HG02840 (cell line): ENCODE results near the gene ACP5.

ENCODE experiments used
- ATAC-seq: cut with Tn5 transposase; IDR thresholded peaks from one replicate; pipeline ENCODE4 v1.9.1; 2021; ENCODE audit warnings: mild to moderate bottlenecking, moderate library complexity, moderate number of reproducible peaks; ENCODE audit not compliant: unreplicated experiment, low FRiP score

The ACP5 gene

GRCh38 chr19:11550265-11550664 lies 27.2 kb downstream of the ACP5 start:
- ATAC-seq, result no peak

DNA sequence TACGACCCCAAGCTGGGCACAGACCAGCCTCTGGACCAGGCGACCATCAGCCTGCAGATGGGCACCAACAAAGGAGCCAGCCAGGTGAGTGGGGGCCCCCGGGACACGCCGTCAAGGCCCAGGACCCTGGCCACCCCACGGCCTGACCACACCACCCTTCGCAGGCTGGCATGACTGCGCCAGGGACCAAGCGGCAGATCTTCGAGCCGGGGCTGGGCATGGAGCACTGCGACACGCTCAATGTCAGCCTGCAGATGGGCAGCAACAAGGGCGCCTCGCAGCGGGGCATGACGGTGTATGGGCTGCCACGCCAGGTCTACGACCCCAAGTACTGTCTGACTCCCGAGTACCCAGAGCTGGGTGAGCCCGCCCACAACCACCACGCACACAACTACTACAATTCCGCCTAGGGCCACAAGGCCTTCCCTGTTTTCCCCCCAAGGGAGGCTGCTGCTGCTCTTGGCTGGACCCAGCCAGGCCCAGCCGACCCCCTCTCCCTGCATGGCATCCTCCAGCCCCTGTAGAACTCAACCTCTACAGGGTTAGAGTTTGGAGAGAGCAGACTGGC lies 28.0 kb downstream of the ACP5 start:
- ATAC-seq, result no peak

DNA sequence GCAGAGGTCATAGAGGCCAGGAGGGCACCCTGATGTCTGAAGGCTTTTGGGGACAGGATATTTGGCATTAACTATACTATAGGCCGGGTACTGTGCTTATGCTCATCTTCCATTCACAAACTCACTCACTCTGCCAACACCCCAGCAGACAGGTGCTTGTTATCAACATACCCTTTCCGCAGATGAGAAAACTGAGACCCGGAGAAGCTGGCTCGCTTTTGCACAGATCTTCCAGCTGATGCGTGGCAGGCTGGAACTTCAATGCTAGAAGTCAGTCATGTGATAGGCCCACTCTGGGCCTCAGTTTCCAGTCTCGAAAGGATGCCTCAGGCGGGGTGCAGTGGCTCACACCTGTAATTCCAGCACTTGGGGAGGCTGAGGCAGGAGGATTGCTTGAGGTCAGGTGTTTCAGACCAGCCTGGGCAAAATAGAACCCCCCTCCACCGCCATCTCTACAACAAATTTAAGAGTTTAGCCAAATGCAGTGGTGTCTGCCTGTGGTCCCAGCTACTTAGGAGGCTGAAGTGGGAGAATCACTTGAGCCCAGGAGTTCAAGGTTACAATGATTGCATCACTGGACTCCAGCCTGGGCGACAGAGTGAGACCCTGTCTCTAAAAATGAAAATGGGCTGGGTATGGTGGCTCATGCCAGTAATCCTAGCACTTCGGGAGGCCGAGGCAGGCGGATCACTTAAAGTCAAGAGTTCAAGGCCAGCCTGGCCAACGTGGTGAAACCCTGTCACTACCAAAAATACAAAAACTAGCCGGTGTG lies 29.3 kb downstream of the ACP5 start:
- ATAC-seq, result no peak

GRCh38 chr19:11541238-11541637 lies 36.2 kb downstream of the ACP5 start:
- no peak for ATAC-seq

DNA sequence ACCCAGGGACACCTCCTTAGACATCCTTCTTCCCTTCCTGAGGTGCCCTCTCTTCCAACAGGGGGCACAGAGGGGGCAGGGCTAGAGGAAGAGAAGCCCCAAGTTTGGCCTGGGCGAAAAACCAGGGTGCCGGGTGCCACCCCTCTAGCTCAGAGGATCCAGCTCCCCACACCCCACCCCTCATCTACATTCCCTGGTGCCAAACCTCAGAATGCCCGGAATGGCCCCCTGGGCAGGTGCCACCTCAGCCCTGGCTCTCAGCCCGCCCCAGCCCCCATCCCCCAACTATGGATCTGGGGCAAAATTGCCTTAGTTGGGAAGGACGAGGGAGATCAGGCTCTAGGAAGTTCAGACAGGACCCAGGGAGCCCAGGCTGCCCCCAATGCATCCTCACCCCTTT lies 36.8 kb downstream of the ACP5 start:
- no peak for ATAC-seq

- ATAC-seq, result no peak
These were observed 37.7 kb downstream of the ACP5 start for GRCh38 chr19:11539495-11540365.

- no peak for ATAC-seq
These were observed 39.0 kb downstream of the ACP5 start, which contains the start of gene CNN1 for GRCh38 chr19:11538232-11539036. TSS of gene CNN1 (plus strand) at chr19:11538851. CDS start at chr19:11538928, 77 bp downstream.

DNA sequence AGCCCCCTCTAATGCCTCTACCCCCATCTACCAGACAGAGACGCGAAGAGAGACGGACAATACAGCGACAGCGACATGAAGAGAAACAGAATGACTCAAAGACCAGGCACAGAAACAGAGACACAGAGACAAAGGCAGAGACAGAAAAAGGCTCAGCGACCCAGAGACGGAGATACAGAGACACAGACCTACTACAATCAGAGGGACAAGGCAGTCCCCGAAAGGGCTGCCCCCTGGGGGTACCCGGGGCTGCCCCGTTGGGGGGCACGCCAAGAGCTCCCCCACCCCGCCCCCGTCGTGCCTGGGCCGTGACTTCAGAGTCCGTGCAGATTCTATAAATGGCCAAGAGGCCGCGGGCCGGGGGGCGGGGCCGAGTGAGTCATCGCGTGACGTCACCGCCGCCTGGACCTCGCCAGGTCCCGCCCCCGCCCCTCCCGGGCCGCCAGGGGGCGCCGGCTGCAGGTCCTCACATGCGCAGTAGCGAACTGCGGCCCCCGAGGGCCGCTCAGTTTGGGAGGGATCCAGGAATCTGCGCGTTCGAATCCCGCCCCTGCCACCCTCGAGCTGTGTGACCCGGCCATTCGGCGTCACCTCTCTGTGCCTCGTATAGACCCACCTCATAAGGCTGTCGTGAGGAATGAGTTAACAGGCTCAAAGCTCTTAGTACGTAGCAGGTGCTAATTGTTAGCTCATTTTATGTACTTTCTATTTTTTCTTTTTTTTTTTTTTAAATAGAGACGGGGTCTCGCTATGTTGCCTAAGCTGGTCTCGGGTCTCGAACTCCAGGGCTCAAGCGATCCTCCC lies 41.5 kb downstream of the ACP5 start:
- no peak for ATAC-seq

DNA sequence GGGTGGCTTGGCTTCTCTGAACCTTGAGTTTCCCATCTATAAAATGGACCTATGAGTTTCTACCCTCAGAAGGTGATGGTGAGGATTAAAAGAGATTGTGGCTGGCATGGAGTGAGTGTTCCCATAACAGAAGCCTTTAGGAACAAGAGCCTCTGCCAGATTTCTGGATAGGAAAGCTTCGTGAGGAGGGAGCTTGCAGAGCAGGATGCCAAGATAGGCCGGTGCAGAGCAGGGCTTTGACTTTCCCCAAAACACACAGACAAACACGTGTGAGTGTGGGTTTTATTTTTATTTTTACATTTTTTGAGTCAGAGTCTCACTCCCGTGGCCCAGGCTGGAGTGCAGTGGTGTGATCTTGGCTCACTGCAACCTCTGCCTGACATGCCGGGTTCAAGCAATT lies 42.5 kb downstream of the ACP5 start:
- ATAC-seq, result no peak

DNA sequence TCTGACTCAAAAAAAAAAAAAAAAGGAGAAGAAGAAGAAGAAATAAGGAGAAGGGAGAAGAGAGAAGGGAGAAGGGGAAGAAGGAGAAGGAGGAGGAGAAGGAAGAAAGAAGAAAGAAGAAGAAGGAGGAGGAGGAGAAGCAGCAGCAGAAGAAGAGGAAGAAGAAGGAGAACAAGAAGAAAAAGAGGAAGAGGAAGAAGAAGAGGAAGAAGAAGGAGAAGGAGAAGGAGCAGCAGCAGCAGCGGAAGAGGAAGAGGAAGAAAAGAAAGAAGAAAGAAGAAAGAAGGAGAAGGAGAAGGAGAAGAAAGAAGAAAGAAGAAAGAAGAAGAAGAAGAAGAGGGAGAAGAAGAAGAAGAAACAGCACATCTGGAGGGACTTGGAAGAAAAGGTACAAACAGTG lies 42.9 kb downstream of the ACP5 start:
- no peak for ATAC-seq

DNA sequence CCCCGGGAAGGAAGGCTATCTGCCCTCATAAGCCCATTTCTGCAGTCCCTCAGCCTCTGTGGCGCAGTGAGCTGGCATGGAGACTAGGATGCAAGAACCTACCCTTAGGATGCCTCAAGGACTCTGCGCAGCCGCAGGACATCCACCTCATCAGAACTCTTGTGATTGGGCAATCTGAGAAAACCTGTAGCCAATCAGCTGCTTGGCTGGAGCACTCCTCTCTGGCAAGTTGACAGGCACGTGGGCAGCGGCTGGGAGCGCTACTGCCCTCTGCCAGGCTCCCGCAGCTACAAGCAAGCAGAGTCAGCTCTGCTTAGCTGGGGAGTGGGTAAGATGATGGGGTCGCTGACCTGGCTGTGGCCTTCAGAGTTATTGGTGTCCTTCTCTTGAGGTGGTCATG lies 47.0 kb downstream of the ACP5 start:
- no peak for ATAC-seq

DNA sequence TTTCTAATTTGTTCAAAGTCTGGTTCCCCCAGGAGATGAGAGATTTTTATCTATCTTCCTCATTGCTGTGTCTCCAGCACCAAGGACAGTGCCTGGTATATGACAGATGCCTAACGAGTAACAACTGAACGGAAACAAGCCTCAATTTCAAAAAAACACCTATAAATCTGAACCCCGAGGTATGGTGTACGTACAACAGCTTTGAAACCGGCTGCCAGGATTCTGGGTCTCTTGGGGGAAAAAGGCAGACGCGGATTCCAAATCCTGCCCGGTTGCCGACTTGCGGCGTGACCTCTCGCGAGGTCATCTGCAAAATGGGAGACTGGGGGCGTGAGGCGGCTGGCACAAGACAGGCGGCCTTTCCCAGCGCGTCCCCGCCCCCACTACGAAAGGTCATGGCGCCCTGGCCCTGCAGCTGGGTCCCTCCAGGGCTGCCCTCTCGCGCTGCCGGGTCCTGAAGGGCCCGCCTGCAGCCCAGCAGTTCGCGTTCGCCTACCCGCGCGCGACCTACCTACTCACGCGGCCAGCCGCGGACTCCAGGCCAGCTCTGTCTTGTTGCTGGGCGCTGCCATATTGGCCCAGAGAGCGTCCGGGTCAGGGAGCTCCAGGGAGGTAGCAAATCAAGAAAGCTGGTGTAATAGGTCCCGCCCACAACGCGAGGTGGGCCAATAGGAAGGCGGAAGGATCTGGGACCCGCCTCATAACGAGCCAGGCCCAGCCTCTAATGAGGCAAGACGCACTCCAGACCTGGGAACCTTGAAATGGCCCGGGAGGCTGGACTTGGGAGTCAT lies 48.7 kb downstream of the ACP5 start, which contains the start of gene ECSIT:
Gene ECSIT, minus strand, starts transcription at position 584 of the 791 bp plus-strand sequence. CDS start 9,964 bp downstream, outside the sequence.
- peak; percentile 98 for ATAC-seq
